ENCODE measurements around the gene TSSC4.
"Not testable (repeated sequence)": the region's sequence is repeated elsewhere in the genome, so short reads cannot be mapped to it uniquely, and the experiment has no call there.

TSSC4 gene

DNA sequence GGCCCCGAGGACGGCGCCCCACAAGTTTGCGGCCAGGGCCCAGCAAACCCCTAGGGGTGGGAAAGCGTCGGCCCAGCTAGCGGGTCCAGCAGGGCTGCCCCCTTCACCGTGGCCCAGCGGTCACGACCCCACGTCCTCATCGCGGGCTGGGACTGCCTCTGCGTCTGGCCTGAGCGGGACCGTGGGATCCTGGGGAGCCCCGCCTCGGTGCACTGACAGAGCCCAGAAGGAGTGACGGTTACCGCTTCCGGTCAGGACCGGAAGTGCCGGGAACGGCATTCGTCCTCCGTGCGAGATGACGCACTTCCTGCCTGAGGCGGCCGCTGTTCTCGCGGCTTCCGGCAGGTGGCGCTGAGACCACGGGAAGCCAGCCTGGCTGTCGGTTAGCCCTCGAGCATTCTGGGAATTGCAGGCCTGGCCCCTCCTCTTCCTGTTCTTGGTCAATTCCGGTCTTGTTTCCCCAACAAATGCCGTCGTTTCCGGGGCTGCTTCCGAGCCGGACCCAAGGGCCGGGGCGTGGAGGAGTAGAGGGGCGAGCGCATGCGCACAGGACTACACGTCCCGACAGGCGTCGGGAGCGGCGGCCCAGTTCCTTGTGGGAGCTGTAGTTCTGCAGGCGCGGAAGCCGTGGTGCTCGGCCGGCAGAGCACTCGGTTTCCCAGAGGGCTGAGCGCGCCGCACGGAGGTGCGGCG lies at the start of gene TSSC4:
TSSC4 (plus strand) TSS at position 682 of the 693 bp plus-strand sequence. CDS start 1,884 bp downstream, outside the sequence.
- in situ Hi-C loops (cut with MboI; ENCODE audit: low sequenced_read_pairs) = no loop called here

DNA sequence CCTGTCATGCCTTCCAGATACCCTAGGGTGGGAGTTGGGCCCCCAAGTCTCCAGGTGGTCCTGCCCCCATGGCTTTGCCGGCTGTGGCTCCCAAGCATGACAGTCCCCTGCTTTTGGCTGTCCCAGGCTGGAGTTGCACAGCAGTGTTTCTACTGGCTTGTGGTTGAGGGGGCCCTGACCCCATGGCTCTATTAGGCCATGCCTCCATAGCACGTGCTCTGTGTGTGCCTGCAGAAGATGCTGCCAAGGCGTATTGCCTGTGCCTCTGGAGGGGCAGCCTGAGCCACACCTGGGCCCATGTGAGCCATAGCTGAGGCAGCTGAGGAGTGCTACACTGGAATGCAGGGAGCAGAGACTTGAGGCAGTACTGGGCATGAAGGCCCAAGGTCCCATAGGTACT lies 48.8 kb upstream of the TSSC4 start:
- in situ Hi-C loops (cut with MboI; ENCODE audit: low sequenced_read_pairs) = no loop called here

DNA sequence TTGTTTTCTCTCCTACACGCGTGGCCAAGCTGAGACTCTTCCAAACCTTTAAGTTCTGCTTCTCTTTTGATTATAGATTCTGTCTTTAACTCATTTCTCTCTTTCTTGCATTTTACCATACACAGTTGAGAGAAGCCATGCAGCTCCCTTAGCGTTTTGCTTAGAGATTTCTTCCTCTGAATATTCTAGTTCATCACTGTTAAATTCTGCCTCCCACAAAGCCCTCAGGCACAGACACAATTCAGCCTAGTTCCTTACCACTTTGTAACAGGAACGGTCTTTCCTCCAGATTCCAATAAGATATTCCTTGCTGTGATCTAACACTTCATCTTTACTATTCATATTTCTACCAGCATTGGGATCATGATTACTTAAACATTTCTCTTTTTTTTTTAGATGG lies 48.1 kb upstream of the TSSC4 start:
- in situ Hi-C loops (cut with MboI; ENCODE audit: low sequenced_read_pairs) = no loop called here

DNA sequence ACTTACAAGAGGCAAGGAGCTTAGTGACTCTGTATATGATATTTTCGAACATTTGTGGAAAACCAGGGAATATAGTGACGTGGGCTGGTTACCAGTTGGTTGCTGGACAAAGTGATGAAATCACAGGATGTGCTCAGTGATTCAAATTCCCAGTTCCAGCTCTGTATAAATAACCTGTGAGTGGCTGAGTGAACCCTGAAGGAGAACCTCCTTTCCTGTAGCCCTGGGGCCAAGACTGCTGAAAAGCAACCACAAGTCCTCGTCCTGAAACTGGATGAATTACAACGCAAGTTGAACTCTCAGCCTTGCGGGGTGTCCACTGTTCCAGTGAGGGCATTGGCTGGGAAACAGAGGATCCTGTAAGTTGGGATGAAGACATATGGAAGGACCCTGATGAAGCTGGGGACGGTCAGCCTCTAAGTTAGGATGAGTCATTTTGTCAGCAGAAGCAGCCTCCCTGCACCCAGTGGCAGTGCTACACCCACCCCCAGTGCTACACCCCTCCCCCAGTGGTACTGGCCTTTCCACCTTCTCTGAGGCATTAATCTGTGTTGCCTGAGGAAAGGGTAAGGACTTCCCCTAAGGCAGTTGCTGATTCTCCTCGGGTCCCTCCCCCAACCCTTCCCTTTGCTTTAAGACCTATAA lies 45.4 kb upstream of the TSSC4 start:
- in situ Hi-C loops (cut with MboI; ENCODE audit: low sequenced_read_pairs) = no loop called here

DNA sequence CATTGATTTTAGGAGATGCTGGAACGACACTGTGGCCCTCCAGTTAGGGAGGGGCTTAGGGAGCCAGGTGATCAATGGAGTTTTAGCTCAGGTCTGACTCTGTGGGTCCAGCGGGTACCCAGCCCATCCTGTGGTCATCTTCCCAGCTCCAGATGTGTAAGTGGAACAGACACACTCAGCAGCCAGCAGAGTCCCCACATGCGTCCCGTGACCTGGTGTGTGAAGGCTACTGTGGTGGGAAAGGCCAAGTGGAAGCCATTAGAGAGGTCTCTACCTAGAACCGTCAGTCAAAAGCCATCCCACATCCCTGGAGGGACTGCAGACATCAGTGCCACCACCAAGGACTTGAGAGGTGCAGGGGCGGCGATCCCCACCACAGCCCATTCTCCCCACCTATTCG lies 43.3 kb upstream of the TSSC4 start:
- in situ Hi-C loops (cut with MboI; ENCODE audit: low sequenced_read_pairs) = no loop called here

DNA sequence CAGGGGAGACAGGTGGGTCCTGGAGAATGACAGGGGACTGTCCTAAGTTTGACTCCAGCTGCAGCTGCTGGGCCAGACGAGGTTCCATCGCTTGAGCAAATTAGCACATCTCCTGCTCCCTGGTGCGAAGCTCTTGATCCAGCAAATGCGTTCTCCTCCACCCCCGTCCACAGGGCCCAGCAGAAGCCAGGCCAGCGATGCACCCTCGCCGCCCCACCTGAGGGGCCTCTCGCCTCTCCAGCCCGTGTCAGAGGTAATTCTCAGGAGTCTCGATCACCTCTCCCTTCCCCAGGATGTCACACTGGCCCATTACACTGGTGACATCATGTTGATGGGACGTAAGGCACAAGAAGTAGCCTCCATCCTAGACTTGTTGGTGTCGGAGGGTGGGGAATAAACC lies 42.9 kb upstream of the TSSC4 start:
- in situ Hi-C loops (cut with MboI; ENCODE audit: low sequenced_read_pairs) = not testable (repeated sequence)

DNA sequence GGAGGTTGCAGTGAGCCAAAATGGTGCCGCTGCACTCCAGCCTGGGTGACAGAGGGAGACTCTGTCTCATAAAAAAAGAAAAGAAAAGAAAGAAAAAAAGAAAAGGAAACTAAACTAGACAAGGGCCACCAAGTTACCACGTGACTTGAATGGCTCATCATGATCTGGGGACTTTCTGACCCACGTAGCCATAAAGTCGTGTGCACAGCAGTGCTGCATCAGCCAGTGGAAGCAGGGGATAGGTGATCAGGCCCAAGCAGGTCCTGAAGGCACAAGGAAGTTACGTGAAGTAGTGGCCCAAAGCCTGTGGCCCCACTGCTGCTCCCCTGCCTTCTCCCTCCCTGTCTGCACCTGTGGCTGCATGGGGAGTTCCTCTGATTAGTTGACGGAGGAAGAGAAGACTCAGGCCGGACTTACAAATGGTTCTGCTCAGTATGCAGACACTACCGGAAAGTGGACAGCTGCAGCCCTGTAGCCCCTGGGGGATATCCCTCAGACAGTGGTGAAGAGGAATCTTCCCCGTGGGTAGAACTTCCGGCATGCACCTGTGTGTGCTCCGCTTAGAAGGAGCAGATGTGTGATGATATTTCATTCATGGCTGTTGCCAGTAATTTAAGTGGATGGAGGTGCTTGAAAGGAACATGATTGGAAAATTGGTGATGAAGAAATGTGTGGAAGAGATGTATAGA lies 41.7 kb upstream of the TSSC4 start:
- in situ Hi-C loops (cut with MboI; ENCODE audit: low sequenced_read_pairs) = no loop called here

DNA sequence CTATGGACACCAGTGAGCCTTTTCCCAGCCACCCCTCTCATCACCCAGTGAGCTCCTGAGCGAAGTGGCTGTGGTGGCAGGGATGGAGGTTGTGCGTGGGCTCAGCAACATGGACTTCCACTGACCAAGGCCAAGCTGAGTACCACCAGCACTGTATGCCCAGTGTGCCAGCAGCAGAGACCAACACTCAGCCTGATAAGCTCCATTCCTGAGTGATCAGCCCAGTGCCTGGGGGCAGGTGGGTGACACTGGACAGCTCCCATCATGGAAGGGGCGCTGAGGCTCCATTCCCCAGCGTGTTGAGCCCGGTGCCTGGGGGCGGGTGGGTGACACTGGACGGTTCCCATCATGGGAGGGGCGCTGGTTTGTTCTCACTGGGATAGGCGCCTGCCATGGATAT lies 41.0 kb upstream of the TSSC4 start:
- in situ Hi-C loops (cut with MboI; ENCODE audit: low sequenced_read_pairs) = no loop called here

DNA sequence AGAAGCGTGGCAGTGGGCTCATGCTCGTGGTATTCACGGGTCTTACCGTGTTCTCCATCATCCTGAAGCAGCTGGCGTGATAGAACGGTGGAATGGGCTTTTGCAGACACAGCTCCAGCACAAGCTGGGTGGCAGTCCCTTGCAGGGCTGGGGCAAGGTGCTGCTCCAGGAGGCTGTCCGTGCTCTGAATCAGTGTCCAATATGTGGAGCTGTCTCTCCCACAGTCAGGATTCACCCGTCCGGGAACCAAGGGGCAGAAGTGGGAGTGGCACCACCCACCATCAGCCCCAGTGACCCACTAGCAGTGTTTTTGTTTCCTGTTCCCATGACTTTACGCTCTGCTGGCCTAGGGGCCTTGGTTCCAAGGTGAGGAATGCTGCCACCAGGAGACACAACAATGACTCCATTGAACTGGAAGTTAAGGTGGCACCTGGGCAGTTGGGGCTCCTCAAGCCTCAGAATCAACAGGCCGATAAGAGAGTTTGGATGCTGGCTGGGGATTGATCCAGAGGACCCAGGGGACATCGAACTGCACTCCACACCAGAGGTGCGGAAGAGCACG lies 40.4 kb upstream of the TSSC4 start:
- in situ Hi-C loops (cut with MboI; ENCODE audit: low sequenced_read_pairs) = no loop called here

DNA sequence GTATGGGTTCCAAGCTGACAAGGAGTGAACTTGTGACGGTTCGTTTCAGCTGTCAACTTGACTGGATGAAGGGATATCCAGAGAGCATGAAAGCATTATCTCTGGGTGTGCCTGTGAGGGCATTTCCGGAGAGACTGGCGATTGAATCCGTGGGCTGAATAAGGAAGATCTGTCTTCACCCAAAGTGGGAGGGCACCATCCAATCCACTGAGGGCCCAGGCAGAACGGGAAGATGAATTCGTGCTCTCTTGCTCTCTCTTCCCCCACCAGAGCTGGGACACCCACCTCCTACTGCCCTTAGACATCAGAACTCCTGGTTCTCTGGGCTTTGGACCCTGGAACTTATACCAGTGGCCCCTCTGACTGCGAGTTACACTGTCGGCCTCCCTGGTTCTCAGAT lies 39.0 kb upstream of the TSSC4 start:
- in situ Hi-C loops (cut with MboI; ENCODE audit: low sequenced_read_pairs) = no loop called here

DNA sequence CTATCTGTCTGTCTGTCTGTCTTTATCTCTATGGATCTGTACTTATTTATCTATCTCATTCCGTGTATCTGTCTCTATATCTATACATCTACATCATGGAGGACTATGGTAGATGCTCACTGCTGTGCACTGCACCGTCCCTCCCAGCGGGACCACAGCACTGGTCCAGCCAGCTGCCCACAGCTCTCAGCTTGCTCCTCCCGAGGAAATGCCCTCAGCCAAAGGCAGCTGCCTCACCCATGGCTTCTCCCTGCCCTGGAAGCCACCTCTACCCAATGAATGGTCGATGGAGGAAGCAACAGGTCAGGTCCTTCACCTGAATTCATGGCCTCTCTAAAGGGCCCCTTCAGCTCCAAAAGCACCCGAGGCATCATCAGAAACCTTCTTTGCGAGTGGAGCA lies 38.1 kb upstream of the TSSC4 start:
- in situ Hi-C loops (cut with MboI; ENCODE audit: low sequenced_read_pairs) = no loop called here

DNA sequence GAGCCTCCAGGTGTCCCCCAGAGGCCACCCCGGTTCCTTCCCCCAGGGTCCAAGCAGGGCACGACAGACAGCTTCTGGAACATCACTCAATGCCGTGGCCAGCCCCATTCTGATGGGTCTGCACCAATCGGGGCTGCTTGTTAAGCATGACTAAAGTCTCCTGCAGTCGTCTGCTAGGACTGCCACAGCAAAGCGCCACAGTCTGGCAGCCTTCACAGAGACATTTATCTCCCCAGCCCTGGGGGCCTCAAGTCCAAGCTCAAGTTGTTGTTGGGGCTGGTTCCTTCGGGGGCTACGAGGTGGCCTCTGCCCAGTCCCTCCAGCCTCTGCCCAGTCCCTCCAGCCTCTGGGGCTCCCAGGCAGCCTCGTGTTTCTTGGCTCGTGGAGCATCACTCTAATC lies 37.4 kb upstream of the TSSC4 start:
- in situ Hi-C loops (cut with MboI; ENCODE audit: low sequenced_read_pairs) = no loop called here

DNA sequence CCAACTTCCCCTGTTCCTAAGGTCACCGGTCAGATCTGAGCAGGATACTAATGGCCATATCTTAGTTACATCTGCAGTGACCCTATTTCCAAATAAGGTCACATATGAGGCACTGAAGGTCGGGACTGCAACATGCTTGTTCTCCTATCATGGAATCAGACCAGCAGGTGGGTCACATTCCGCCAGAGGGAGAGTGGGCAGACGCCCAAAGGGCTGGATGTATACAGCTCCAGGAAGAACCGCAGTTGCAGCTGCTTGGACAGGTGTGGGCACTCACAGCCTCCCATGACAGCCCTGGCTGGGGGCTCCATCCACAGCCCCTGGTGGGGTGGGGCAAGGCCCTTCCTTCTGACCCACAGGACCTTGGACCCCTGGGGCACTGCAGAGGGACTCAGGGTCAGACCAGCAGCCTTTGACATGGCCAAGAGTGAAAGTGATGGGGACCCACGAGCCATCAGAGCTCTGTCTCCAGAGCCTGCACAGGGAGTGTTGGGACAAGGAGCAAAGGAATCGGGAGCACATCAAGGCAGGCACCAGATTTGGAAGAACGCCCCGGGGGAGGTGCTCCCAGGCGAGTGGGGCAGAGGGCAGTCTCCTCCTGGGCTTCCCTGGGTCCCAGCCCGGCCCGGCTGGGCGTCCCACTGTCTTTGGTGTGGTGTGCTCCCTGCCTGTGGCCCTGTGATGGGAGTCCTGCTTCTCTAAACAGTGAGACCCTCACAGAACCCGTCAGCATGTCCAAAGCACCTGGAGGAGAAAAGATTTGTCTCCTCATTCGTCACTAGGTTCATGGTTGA lies 36.8 kb upstream of the TSSC4 start:
- in situ Hi-C loops (cut with MboI; ENCODE audit: low sequenced_read_pairs) = no loop called here

DNA sequence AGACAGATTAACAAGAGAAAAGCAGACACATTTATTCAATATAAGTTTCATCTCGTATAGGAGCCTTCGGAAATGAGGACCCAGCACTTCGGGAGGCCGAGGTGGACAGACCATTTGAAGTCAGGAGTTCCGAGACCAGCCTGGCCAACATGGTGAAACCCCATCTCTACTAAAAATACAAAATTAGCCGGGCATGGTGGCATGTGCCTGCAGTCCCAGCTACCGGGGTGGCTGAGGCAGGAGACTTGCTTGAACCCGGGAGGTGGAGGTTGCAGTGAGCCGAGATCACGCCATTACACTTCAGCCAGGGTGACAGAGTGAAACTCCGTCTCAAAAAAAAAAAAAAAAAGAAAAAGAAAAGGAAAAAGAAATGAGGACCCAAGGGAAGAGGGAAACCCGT lies 36.2 kb upstream of the TSSC4 start:
- in situ Hi-C loops (cut with MboI; ENCODE audit: low sequenced_read_pairs) = not testable (repeated sequence)

DNA sequence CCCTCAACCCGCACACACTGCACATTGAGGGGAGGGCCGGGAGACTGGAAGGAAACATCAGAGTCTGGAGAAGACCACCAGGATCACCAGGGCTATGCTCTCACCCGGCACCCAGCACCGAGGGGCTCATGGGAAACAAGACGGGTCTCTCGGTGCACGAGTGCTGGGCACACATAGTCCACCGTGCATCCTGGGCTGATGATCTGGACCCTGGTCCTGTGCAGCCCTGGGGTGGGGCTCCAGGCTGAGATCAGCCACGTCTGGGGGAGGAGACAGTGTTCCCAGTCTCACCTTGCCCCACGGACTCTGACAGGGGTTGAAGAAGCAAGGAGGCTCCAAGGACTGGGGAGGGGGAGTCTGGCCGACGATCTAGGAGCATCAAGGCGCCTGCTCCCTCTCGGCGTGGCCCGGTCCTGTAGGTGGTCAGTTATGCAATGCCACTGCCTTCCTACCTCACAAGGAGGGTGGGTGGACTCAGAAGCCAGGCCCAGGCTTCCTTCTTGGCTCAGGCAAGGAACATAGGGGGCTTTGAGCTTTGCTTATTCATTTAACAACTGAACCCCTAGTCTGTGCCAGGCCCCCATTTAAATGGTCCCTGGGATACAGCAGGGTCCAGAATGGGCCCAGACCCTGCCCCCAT lies 34.9 kb upstream of the TSSC4 start:
- in situ Hi-C loops (cut with MboI; ENCODE audit: low sequenced_read_pairs) = no loop called here

DNA sequence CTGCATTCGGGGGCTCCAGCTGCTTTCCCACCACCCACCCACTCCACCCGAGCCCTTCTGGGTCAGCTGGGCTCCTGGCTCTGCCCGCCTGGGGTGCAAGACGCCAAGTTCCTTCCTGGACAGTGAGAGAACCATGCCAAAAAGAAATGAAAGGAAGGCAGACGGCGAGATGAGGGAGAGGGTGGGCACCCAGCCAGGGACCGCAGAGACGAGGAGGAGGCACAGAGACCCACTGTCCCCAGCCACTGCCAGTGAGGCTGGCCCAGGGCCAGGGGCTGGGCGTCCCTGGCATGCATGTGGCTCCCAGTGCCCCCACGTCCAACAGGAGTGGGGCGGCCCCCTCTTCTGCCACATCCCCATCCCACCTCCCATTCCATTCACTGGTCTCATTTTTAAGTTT lies 34.3 kb upstream of the TSSC4 start:
- in situ Hi-C loops (cut with MboI; ENCODE audit: low sequenced_read_pairs) = no loop called here

DNA sequence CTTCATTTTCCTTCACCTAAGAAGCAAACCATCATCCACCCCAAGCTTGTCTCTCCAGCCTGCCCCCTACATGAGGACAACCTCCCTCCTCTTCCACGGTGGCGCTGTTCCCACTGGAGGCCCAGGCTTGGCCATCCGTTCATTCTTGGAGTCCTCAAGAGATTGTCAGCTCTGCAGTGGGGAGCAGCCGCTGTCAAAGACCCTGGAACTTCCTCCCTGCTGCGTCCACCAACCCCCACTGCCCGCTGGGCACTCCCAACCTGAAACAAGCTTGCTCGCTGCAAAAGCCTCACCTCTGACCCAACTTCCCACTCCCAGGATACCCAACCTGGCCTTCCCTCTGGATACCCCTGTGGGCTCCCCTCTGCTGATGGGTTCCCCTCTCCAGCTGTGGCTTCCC lies 33.8 kb upstream of the TSSC4 start:
- in situ Hi-C loops (cut with MboI; ENCODE audit: low sequenced_read_pairs) = no loop called here

DNA sequence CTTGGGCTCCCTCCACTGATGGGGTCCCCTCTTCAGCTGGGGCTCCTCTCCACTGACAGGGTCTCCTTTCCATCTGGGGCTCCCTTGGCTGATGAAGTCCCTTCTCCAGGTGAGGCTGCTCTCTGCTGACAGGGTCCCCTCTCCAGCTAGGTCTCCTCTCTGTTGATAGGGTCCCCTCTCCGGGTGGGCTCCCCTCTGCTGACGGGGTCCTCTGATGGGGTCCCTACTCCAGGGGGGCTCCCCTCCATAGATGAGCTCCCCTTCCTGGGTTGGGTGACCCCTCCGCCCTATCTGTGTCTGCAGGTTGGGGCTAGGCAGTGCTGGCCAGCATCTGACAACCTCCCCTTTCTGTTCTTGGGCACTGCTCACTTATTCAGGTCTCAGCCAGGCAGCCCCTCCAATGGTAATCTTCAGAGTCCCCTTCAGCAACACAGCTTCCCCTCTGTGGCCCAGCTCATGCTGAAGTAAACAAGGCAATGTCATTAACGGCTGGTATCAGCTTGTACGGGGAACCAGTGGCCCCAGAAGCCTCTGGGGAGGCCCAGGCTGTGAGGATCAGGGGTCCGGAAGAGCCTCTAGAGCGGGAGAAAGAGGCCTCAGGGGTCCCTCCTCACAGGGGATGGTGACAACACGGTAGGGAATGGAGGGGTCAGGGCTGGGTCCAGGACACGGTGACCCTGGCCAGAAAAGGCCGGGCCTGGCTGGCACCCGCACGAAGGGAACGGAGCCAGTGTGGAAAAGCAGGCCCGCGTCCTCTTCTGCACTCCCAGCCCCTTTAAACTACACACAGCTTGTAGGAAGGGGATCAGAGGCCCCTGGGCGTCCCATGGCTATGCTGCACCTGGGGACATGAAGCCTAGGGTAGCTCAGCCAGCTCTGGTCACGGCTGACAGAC lies 33.0 kb upstream of the TSSC4 start:
- in situ Hi-C loops (cut with MboI; ENCODE audit: low sequenced_read_pairs) = no loop called here

DNA sequence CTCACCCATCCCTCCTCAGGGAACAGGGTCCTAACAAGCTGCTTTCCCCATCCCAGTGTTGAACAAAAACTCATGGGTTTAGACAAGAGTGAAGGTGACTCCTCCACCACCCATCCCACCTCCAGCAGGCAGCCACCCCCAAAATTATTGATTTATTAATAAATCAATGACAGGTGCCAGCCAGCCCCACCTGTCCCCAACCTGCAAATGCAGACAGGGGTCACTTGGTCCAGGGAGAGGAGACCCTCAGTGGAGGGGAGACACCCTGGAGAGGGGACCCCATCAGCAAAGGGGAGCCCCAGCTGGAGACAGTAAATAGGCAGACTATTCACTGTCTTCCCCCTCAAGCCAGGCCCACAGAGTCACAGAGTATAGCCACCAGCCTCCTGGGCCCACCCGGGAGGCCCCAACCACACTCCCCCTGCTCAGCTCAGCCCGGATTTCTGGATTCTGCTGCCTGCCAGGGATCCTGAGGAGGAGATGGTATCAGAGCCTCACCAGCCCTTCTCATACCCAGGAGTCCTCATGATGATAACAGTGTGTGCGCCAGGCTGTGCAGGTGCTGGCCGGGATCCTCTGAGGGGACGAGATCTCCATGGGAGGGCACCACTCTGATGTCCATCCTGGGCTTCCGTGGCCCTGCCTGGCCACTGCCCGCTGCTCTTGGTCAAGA lies 32.2 kb upstream of the TSSC4 start:
- in situ Hi-C loops (cut with MboI; ENCODE audit: low sequenced_read_pairs) = no loop called here

Data from hTERT RPE-1 (cell line).